Measurements from ENCODE around the gene CMTM2.

- no peak for TF ChIP-seq POLR2A (IDR thresholded peaks at IDR 0.05; ENCODE audit: extremely low read depth, insufficient read length)
- TF ChIP-seq, protein P1, sequence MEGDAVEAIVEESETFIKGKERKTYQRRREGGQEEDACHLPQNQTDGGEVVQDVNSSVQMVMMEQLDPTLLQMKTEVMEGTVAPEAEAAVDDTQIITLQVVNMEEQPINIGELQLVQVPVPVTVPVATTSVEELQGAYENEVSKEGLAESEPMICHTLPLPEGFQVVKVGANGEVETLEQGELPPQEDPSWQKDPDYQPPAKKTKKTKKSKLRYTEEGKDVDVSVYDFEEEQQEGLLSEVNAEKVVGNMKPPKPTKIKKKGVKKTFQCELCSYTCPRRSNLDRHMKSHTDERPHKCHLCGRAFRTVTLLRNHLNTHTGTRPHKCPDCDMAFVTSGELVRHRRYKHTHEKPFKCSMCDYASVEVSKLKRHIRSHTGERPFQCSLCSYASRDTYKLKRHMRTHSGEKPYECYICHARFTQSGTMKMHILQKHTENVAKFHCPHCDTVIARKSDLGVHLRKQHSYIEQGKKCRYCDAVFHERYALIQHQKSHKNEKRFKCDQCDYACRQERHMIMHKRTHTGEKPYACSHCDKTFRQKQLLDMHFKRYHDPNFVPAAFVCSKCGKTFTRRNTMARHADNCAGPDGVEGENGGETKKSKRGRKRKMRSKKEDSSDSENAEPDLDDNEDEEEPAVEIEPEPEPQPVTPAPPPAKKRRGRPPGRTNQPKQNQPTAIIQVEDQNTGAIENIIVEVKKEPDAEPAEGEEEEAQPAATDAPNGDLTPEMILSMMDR (IDR thresholded peaks at IDR 0.05; ENCODE audit: low read depth, low read length), result no peak
Measured at GRCh38 chr16:66539623-66540469, 39.4 kb upstream of the CMTM2 start.

Data from NB4 (cell line).